ENCODE results near the gene SP1.
"Not testable (repeated sequence)": the region's sequence is repeated elsewhere in the genome, so short reads cannot be mapped to it uniquely, and the experiment has no call there.

SP1 gene

GRCh38 chr12:53365245-53365904 lies 14.6 kb upstream of the SP1 start:
- DNase-seq = no peak

DNA sequence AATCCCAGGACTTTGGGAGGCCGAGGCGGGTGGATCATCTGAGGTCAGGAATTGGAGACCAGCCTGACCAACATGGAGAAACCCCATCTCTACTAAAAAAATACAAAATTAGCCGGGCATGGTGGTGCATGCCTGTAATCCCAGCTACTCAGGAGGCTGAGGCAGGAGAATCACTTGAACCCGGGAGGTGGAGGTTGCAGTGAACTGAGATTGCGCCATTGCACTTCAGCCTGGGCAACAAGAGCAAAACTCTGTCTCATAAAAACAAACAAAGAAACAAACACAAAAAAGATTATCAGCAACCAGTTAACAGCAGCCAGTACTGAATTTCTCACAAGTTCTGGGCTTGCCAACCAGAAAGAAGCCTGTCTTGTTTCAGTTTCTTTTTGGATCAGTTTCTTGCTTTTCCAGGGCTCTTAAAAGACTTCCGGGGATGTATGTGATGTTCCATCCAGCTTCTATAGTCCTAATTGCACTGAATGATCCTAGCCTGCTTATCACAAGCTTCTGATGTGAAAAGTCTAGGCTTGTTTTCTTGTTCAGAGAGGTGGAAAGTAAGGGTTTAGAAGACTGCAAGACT lies 6.3 kb upstream of the SP1 start:
- DNase-seq = not testable (repeated sequence)

DNA sequence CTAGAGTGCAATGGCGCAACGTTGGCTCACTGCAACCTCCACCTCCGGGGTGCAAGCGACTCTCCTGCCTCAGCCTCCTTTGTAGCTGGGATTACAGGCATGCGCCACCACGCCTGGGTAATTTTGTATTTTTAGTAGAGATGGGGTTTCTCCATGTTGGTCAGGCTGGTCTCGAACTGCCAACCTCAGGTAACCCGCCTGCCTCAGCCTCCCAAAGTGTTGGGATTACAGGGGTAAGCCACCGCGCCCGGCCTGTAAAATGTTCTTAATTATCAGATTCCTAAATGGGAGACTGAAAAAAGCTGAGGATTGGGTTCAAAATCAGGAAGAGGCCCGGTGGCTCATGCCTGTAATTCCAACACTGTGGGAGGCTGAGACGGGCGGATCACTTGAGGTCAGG lies 5.7 kb upstream of the SP1 start:
- DNase-seq = not testable (repeated sequence)

DNA sequence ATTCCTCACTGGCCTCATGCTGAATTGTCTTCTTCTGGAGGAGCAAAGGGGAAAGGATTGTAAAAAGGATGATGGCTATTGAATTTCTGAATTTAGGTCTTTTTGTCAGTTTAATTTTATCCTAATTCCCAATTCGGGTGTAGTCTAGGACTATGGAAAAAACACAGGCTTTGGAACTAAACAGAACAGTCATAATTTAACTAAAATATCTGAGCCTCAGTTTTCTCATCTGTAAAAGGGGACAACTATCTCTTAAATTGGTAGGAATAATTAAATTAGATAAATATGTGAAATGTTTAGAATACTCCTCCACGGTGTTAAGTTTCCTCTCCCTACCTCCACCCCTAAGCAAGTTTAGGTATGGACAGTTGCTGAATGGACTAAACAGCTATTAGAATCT lies 3.2 kb upstream of the SP1 start:
- no peak for DNase-seq

DNA sequence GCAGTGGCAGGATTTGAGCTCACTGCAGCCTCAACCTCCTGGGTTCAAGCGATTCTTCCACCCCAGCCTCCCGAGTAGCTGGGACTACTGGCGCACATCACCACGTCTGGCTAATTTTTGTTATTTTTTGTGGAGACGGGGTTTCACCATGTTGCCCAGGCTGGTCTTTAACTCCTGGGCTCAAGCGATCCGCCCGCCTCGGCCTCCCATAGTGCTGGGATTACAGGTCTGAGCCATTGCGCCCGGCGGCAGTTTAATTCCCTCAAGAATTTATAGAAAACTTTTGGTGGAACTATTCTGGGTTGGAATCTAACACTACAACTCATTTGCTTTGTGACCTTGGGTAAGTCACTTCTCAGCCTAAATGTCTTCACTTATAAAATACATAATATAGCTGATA lies 1.8 kb upstream of the SP1 start:
- no peak for DNase-seq

GRCh38 chr12:53378724-53379388 lies 1.1 kb upstream of the SP1 start:
- no peak for DNase-seq

- peak; percentile 100 for DNase-seq
Measured at GRCh38 chr12:53379389-53380103, 430 bp upstream of the SP1 start.

DNA sequence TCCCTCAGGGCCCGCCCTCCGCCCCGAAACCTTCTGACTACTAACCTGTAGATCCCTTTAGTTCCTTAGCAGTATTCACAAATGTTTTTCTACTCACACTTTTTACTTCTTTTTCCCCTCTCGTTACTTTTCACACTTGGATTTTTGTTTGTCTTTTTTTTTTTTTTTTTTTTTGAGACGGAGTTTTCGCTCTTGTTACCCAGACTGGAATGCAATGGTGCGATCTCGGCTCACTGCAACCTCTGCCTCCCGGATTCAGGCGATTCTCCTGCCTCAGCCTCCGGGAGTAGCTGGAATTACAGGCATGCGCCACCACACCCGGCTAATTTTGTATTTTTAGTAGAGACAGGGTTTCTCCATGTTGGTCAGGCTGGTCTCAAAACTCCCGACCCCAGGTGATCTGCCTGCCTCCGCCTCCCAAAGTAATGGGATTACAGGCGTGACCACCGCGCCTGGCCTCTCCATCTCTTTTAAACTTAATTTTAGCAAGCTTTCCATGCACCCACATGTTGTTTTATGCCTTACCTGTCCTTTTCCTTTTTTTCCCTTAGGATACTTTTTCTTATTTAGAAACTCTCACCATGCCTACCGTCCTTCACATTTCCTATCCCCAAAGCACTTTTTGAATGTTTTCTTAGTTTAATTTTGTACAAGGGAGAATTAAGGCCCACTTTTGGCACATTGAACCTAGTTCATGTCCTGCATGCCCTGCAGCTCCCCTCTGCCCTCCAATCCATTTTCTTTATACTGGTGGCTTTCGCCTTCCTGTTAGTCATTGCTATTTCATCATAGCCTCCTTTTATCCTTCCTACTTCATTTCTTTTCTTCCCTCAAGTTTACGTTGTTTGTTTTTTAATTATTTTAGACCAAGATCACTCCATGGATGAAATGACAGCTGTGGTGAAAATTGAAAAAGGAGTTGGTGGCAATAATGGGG lies 1.1 kb downstream of the SP1 start:
- DNase-seq = peak; percentile 25

GRCh38 chr12:53381731-53382630 lies 2.0 kb downstream of the SP1 start:
- DNase-seq = peak; percentile 66

GRCh38 chr12:53383258-53383657 lies 3.3 kb downstream of the SP1 start:
- no peak for DNase-seq

DNA sequence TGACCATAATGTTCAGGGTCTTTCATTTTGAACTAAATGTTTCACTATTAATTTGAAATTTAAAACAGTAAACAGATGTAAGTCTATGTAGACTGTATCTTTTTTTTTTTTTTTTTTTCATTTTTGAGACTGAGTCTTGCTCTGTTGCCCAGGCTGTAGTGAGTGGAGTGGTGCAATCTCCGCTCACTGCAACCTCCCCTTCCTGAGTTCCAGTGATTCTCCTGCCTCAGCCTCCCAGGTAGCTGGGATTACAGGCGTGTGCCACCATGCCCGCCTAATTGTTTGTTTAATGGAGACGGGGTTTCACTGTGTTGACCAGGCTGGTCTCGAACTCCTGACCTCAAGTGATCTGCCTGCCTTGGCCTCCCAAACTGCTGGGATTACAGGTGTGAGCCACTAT lies 6.4 kb downstream of the SP1 start:
- DNase-seq = not testable (repeated sequence)

GRCh38 chr12:53388932-53389331 lies 9.0 kb downstream of the SP1 start:
- DNase-seq = no peak

- DNase-seq = no peak
Measured at GRCh38 chr12:53389702-53390101, 9.7 kb downstream of the SP1 start.

GRCh38 chr12:53391724-53392123 lies 11.7 kb downstream of the SP1 start:
- DNase-seq = no peak

DNA sequence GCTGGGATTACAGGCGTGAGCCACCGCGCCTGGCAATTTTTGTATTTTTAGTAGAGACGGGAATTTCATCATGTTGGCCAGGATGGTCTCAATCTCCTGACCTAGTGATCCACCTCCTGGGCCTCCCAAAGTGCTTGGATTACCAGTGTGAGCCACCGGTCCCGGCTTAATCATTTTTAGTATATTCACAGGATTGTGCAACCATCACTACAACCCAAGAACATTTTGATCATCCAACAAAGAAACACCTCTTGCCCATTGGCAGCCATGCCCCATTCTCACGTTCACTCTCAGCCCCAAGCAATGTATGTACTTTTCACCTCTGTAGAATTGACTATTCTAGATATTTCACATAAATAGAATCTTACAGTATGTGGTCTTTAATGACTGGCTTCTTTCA lies 19.9 kb downstream of the SP1 start:
- DNase-seq = no peak

DNA sequence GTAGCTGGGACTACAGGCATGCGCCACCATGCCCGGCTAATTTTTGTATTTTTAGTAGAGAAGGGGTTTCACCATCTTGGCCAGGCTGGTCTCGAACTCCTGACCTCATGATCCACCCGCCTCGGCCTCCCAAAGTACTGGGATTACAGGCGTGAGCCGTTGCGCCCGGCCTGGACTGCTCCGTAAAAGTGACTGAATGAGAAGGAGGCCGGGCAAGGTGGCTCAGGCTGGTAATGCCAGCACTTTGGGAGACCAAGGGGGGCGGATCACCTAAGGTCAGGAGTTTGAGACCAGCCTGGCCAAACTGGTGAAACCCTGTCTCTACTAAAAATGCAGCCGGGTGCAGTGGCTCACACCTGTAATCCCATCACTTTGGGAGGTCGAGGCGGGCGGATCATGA lies 22.4 kb downstream of the SP1 start:
- DNase-seq = not testable (repeated sequence)

- DNase-seq = no peak
Measured at GRCh38 chr12:53402871-53403270, 22.9 kb downstream of the SP1 start.

DNA sequence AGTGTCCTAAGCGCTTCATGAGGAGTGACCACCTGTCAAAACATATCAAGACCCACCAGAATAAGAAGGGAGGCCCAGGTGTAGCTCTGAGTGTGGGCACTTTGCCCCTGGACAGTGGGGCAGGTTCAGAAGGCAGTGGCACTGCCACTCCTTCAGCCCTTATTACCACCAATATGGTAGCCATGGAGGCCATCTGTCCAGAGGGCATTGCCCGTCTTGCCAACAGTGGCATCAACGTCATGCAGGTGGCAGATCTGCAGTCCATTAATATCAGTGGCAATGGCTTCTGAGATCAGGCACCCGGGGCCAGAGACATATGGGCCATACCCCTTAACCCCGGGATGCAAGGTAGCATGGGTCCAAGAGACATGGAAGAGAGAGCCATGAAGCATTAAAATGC lies 31.0 kb downstream of the SP1 start:
- no peak for DNase-seq

DNA sequence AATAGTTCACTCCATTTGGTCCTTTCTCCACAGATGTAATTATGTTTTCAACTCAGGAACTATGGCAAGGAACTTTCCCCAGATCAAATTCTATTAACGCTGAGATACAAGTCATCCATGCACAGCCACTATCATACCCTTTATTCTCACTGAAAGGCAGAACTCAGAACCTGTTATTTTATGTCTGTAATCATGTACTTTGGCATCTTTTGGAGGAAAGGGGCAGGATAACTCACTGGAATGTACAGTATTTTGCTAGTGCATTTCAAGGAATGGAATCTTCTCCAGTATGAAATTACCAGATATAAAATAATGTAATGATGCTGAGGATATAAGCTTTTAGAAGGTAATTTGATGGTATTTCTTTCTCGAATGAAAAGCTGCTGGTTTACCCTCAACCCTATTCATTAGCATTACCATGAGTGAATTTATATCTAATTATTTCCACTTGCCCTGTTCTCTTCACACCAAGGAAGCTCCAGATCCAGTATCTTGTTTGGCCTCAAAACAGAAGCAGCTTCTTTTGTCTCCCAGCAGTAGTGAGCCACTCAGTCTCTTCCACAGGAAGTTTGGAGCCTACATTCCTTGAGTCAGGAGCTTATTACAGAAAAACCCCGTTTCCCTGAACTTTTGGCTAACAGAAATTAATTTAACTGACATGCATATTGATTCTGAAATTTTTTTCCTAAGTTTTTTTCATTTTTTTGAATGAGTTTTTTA lies 33.7 kb downstream of the SP1 start:
- no peak for DNase-seq

GRCh38 chr12:53414756-53415417 lies 34.9 kb downstream of the SP1 start:
- no peak for DNase-seq

All from activated CD4-positive, alpha-beta T cell treated with anti-CD3 and anti-CD28 coated beads, Interleukin-2, amount 50 U/mL, for 16 hours (primary cell).